ENCODE data around the gene PSMD5.

The PSMD5 gene

GRCh38 chr9:120842685-120843485 is at the start of gene PSMD5:
TSS of gene PSMD5 (minus strand) at chr9:120842922. CDS start at chr9:120842909, 13 bp downstream.
- H3K36me3 ChIP-seq = peaks cover 10% of the 10 kb centered on the region
- TF ChIP-seq CTCF (IDR thresholded peaks at IDR 0.05) = peak; percentile 52
- peaks cover 15 to 22% of the 10 kb centered on the region in 2 experiments for H3K4me1 ChIP-seq (ENCODE audit: control insufficient read depth in 1 of 2, insufficient read depth in 1 of 2, low read depth in 1 of 2, low read length in 1 of 2)
- peak within 1 kb of the TSS; percentile 93 for H3K27ac ChIP-seq
- no peaks in the 10 kb centered on the region for H3K9me3 ChIP-seq
- no peaks in the 10 kb centered on the region for H3K27me3 ChIP-seq
- H3K4me3 ChIP-seq (ENCODE audit: low read depth in 1 of 2, low read length in 1 of 2) = peak within 1 kb of the TSS; percentile 71 to 85

GRCh38 chr9:120891884-120892747 is 49.4 kb upstream of the PSMD5 start:
- Histone ChIP-seq H3K4me3 (ENCODE audit: low read depth in 1 of 2, low read length in 1 of 2) (no peak overlapping the region), H3K27me3 (no peaks in the 10 kb centered on the region), H3K36me3 (no peaks in the 10 kb centered on the region), H3K4me1 (ENCODE audit: control insufficient read depth in 1 of 2, insufficient read depth in 1 of 2, low read depth in 1 of 2, low read length in 1 of 2) (no peaks in the 10 kb centered on the region), H3K9me3 (no peaks in the 10 kb centered on the region), H3K27ac (no peak overlapping the region)
- no peak for TF ChIP-seq CTCF (IDR thresholded peaks at IDR 0.05)

- Histone ChIP-seq H3K4me3 (ENCODE audit: low read depth in 1 of 2, low read length in 1 of 2) (no peak overlapping the region), H3K27ac (no peak overlapping the region), H3K9me3 (no peaks in the 10 kb centered on the region), H3K27me3 (no peaks in the 10 kb centered on the region), H3K36me3 (no peaks in the 10 kb centered on the region), H3K4me1 (ENCODE audit: control insufficient read depth in 1 of 2, insufficient read depth in 1 of 2, low read depth in 1 of 2, low read length in 1 of 2) (no peaks in the 10 kb centered on the region)
- no peak for TF ChIP-seq CTCF (IDR thresholded peaks at IDR 0.05)
Measured at GRCh38 chr9:120891245-120891883, 48.6 kb upstream of the PSMD5 start.

- H3K36me3 ChIP-seq = no peaks in the 10 kb centered on the region
Measured at GRCh38 chr9:120890320-120891244, 47.9 kb upstream of the PSMD5 start.

More at GRCh38 chr9:120890320-120891244, 47.9 kb upstream of the PSMD5 start:
- Histone ChIP-seq H3K27ac (no peak overlapping the region), H3K9me3 (no peaks in the 10 kb centered on the region), H3K27me3 (no peaks in the 10 kb centered on the region), H3K4me1 (ENCODE audit: control insufficient read depth in 1 of 2, insufficient read depth in 1 of 2, low read depth in 1 of 2, low read length in 1 of 2) (no peaks in the 10 kb centered on the region), H3K4me3 (ENCODE audit: low read depth in 1 of 2, low read length in 1 of 2) (no peak overlapping the region)
- no peak for TF ChIP-seq CTCF (IDR thresholded peaks at IDR 0.05)
